GM12801 (cell line): ENCODE measurements around the gene IGF2BP3.

Experiments
- CTCF ChIP-seq: IDR thresholded peaks from one replicate; pipeline ENCODE4 v1.5.1; 2011; ENCODE audit warnings: control low read depth; ENCODE audit not compliant: insufficient read length; ENCODE audit errors: extremely low read depth

The IGF2BP3 gene

GRCh38 chr7:23415198-23415597 is 55.1 kb downstream of the IGF2BP3 start:
- no peak for TF ChIP-seq CTCF

GRCh38 chr7:23410446-23411183 is 59.7 kb downstream of the IGF2BP3 start:
- TF ChIP-seq CTCF, result no peak

- TF ChIP-seq CTCF, result no peak
Observed at GRCh38 chr7:23405240-23405618, 65.1 kb downstream of the IGF2BP3 start.

- no peak for TF ChIP-seq CTCF
Observed at GRCh38 chr7:23404546-23405239, 65.6 kb downstream of the IGF2BP3 start.

- TF ChIP-seq CTCF, result no peak
Observed at GRCh38 chr7:23403970-23404369, 66.3 kb downstream of the IGF2BP3 start.

GRCh38 chr7:23397241-23397640 is 73.0 kb downstream of the IGF2BP3 start:
- TF ChIP-seq CTCF, result no peak

GRCh38 chr7:23396222-23397015 is 73.9 kb downstream of the IGF2BP3 start:
- TF ChIP-seq CTCF, result no peak
